ENCODE data around the gene EMILIN1.

EMILIN1 gene

DNA sequence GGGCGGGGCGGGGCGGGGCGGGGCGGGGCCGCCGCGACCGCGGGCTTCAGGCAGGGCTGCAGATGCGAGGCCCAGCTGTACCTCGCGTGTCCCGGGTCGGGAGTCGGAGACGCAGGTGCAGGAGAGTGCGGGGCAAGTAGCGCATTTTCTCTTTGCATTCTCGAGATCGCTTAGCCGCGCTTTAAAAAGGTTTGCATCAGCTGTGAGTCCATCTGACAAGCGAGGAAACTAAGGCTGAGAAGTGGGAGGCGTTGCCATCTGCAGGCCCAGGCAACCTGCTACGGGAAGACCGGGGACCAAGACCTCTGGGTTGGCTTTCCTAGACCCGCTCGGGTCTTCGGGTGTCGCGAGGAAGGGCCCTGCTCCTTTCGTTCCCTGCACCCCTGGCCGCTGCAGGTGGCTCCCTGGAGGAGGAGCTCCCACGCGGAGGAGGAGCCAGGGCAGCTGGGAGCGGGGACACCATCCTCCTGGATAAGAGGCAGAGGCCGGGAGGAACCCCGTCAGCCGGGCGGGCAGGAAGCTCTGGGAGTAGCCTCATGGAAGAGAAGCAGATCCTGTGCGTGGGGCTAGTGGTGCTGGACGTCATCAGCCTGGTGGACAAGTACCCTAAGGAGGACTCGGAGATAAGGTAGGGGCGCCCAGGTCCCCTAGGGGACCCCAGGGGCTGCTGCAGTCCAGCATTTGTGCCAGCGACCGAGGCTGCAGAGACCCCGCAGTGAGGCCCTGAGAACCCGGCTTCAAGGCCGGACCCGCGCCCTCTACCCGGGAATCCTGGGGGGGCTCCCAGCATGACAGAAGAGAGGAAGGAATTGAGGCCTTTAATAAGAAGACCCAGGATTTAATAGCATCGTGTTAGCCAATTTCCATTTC, 8.5 kb downstream of the EMILIN1 start, which contains the start of gene KHK:
TSS of gene KHK (plus strand) at position 49 of the 870 bp plus-strand sequence. CDS start at position 537, 488 bp downstream.
- no peak for TF ChIP-seq ZNF70 (CRISPR knock-in tag; IDR thresholded peaks at IDR 0.05)
- TF ChIP-seq, protein P1, sequence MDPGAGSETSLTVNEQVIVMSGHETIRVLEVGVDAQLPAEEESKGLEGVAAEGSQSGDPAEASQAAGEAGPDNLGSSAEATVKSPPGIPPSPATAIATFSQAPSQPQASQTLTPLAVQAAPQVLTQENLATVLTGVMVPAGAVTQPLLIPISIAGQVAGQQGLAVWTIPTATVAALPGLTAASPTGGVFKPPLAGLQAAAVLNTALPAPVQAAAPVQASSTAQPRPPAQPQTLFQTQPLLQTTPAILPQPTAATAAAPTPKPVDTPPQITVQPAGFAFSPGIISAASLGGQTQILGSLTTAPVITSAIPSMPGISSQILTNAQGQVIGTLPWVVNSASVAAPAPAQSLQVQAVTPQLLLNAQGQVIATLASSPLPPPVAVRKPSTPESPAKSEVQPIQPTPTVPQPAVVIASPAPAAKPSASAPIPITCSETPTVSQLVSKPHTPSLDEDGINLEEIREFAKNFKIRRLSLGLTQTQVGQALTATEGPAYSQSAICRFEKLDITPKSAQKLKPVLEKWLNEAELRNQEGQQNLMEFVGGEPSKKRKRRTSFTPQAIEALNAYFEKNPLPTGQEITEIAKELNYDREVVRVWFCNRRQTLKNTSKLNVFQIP (CRISPR knock-in tag; IDR thresholded peaks at IDR 0.05; ENCODE audit: borderline replicate concordance, low read depth): no peak
- no peak for TF ChIP-seq RARB (CRISPR knock-in tag; IDR thresholded peaks at IDR 0.05)
- TF ChIP-seq BACH2 (CRISPR knock-in tag; IDR thresholded peaks at IDR 0.05; ENCODE audit: borderline replicate concordance): no peak
- TF ChIP-seq, protein P2, sequence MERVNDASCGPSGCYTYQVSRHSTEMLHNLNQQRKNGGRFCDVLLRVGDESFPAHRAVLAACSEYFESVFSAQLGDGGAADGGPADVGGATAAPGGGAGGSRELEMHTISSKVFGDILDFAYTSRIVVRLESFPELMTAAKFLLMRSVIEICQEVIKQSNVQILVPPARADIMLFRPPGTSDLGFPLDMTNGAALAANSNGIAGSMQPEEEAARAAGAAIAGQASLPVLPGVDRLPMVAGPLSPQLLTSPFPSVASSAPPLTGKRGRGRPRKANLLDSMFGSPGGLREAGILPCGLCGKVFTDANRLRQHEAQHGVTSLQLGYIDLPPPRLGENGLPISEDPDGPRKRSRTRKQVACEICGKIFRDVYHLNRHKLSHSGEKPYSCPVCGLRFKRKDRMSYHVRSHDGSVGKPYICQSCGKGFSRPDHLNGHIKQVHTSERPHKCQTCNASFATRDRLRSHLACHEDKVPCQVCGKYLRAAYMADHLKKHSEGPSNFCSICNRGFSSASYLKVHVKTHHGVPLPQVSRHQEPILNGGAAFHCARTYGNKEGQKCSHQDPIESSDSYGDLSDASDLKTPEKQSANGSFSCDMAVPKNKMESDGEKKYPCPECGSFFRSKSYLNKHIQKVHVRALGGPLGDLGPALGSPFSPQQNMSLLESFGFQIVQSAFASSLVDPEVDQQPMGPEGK (CRISPR knock-in tag; IDR thresholded peaks at IDR 0.05; ENCODE audit: borderline replicate concordance): no peak
- TF ChIP-seq TCF4 (CRISPR knock-in tag; IDR thresholded peaks at IDR 0.05; ENCODE audit: borderline replicate concordance): no peak
- TF ChIP-seq GLIS3 (CRISPR knock-in tag; IDR thresholded peaks at IDR 0.05): no peak
- no peak for TF ChIP-seq TOX (CRISPR knock-in tag; IDR thresholded peaks at IDR 0.05; ENCODE audit: borderline replicate concordance)
- TF ChIP-seq ZNF8 (CRISPR knock-in tag; IDR thresholded peaks at IDR 0.05): no peak
- TF ChIP-seq ZFP3 (CRISPR knock-in tag; IDR thresholded peaks at IDR 0.05): no peak
- TF ChIP-seq PPARA (CRISPR knock-in tag; IDR thresholded peaks at IDR 0.05; ENCODE audit: borderline replicate concordance): no peak
- TF ChIP-seq ZNF565 (CRISPR knock-in tag; conservative IDR thresholded peaks at IDR 0.05; ENCODE audit: low read depth): no peak
- TF ChIP-seq, protein P3, sequence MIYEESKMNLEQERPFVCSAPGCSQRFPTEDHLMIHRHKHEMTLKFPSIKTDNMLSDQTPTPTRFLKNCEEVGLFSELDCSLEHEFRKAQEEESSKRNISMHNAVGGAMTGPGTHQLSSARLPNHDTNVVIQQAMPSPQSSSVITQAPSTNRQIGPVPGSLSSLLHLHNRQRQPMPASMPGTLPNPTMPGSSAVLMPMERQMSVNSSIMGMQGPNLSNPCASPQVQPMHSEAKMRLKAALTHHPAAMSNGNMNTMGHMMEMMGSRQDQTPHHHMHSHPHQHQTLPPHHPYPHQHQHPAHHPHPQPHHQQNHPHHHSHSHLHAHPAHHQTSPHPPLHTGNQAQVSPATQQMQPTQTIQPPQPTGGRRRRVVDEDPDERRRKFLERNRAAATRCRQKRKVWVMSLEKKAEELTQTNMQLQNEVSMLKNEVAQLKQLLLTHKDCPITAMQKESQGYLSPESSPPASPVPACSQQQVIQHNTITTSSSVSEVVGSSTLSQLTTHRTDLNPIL (CRISPR knock-in tag; IDR thresholded peaks at IDR 0.05; ENCODE audit: low read depth): no peak
- no peak for TF ChIP-seq ZC3H10 (CRISPR knock-in tag; IDR thresholded peaks at IDR 0.05)
- TF ChIP-seq OSR1 (CRISPR knock-in tag; IDR thresholded peaks at IDR 0.05): no peak
- no peak for TF ChIP-seq ISL1 (CRISPR knock-in tag; IDR thresholded peaks at IDR 0.05)
- no peak for TF ChIP-seq ARNTL (CRISPR knock-in tag; IDR thresholded peaks at IDR 0.05; ENCODE audit: borderline replicate concordance, low read depth)
- peak; percentile 49 for ATAC-seq

DNA sequence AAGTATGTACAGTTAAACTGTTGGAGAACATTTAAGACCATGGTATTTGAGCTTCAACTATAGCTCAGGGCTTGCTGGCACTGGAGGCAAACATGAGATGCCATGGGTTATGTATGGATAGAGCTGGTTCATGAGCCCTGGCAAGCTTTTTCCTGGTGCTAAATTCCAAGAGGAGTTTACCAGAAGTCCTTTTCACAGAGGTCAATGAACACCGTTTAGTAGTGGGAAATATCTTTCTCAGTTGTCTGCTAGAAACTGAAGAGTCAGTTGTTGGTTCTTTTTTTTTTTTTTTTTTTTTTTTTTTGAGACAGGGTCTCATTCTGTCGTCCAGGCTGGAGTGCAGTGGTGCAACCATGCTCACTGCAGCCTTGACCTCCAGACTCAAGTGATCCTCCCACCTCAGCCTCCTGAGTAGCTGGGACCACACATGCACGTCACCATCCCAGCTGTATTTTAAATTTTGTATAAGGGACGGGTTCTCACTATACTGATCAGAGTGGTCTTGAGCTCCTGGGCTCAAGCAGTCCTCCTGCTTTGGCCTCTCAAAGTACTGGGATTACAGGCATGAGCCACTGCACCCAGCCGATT, 9.5 kb downstream of the EMILIN1 start:
- TF ChIP-seq TOX (CRISPR knock-in tag; IDR thresholded peaks at IDR 0.05; ENCODE audit: borderline replicate concordance) (no peak), ESRRG (CRISPR knock-in tag; IDR thresholded peaks at IDR 0.05) (no peak), ZNF70 (CRISPR knock-in tag; IDR thresholded peaks at IDR 0.05) (no peak), OSR1 (CRISPR knock-in tag; IDR thresholded peaks at IDR 0.05) (no peak), ZNF565 (CRISPR knock-in tag; conservative IDR thresholded peaks at IDR 0.05; ENCODE audit: low read depth) (no peak), PPARA (CRISPR knock-in tag; IDR thresholded peaks at IDR 0.05; ENCODE audit: borderline replicate concordance) (no peak), ZC3H10 (CRISPR knock-in tag; IDR thresholded peaks at IDR 0.05) (no peak), ZNF8 (CRISPR knock-in tag; IDR thresholded peaks at IDR 0.05) (no peak), ISL1 (CRISPR knock-in tag; IDR thresholded peaks at IDR 0.05) (no peak), SNAI2 (CRISPR knock-in tag; IDR thresholded peaks at IDR 0.05) (no peak), BACH2 (CRISPR knock-in tag; IDR thresholded peaks at IDR 0.05; ENCODE audit: borderline replicate concordance) (no peak), CSDC2 (CRISPR knock-in tag; IDR thresholded peaks at IDR 0.05) (no peak), GLIS3 (CRISPR knock-in tag; IDR thresholded peaks at IDR 0.05) (no peak)
- TF ChIP-seq, protein P4, sequence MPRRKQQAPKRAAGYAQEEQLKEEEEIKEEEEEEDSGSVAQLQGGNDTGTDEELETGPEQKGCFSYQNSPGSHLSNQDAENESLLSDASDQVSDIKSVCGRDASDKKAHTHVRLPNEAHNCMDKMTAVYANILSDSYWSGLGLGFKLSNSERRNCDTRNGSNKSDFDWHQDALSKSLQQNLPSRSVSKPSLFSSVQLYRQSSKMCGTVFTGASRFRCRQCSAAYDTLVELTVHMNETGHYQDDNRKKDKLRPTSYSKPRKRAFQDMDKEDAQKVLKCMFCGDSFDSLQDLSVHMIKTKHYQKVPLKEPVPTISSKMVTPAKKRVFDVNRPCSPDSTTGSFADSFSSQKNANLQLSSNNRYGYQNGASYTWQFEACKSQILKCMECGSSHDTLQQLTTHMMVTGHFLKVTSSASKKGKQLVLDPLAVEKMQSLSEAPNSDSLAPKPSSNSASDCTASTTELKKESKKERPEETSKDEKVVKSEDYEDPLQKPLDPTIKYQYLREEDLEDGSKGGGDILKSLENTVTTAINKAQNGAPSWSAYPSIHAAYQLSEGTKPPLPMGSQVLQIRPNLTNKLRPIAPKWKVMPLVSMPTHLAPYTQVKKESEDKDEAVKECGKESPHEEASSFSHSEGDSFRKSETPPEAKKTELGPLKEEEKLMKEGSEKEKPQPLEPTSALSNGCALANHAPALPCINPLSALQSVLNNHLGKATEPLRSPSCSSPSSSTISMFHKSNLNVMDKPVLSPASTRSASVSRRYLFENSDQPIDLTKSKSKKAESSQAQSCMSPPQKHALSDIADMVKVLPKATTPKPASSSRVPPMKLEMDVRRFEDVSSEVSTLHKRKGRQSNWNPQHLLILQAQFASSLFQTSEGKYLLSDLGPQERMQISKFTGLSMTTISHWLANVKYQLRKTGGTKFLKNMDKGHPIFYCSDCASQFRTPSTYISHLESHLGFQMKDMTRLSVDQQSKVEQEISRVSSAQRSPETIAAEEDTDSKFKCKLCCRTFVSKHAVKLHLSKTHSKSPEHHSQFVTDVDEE (CRISPR knock-in tag; IDR thresholded peaks at IDR 0.05): no peak
- TF ChIP-seq, protein P1 (CRISPR knock-in tag; IDR thresholded peaks at IDR 0.05; ENCODE audit: borderline replicate concordance, low read depth): no peak
- TF ChIP-seq, protein P2 (CRISPR knock-in tag; IDR thresholded peaks at IDR 0.05; ENCODE audit: borderline replicate concordance): no peak
- TF ChIP-seq, protein P3 (CRISPR knock-in tag; IDR thresholded peaks at IDR 0.05; ENCODE audit: low read depth): no peak
- ATAC-seq: no peak
